Lung (tissue), 12 donors: ENCODE data around the gene TBX6. TPM values are rescaled to one million over a fixed set of nuclear protein-coding genes. Genes with fewer than 3 reads are reported as not detected.

Experiments used
- ATAC-seq: fragments of 200-7000 bp; cut with Tn5 transposase; one replicate; pipeline ENCODE4 v1.9.1; 2020; ENCODE audit warnings: moderate number of reproducible peaks; ENCODE audit not compliant: insufficient read depth, low FRiP score
- DNase-seq, 3 donors: peaks; one replicate each; pipeline ENCODE4 v3.0.0-alpha.2; 2013 to 2017
- H3K27ac ChIP-seq, 2 donors: one replicate each; pipeline ENCODE4 v1.5.1; 2013; ENCODE audit warnings: mild to moderate bottlenecking in 2 of 2, moderate library complexity in 2 of 2, control low read depth in 1 of 2, inconsistent platforms in 1 of 2, low read depth in 1 of 2, low read length in 1 of 2
- H3K27me3 ChIP-seq, 3 donors: one replicate each; pipeline ENCODE4 v1.5.1; 2013; ENCODE audit warnings: low read length in 2 of 3; ENCODE audit not compliant: control insufficient read depth in 3 of 3, insufficient read depth in 3 of 3
- H3K36me3 ChIP-seq, 4 donors: one replicate each; pipeline ENCODE4 v1.5.1; 2013; ENCODE audit warnings: low read length in 4 of 4, mild to moderate bottlenecking in 1 of 4, moderate library complexity in 1 of 4; ENCODE audit not compliant: control insufficient read depth in 4 of 4, insufficient read depth in 4 of 4
- H3K4me1 ChIP-seq, 5 donors: one replicate each; pipeline ENCODE4 v1.5.1; 2013; ENCODE audit warnings: low read length in 5 of 5, mild to moderate bottlenecking in 2 of 5, moderate library complexity in 1 of 5; ENCODE audit not compliant: control insufficient read depth in 5 of 5, insufficient read depth in 5 of 5
- H3K4me3 ChIP-seq: one replicate; pipeline ENCODE4 v1.5.1; 2013; ENCODE audit warnings: mild to moderate bottlenecking, control low read depth, moderate library complexity
- H3K9ac ChIP-seq, 2 donors: one replicate each; pipeline ENCODE4 v1.5.1; 2013; ENCODE audit warnings: low read length in 2 of 2, control low read depth in 1 of 2; ENCODE audit not compliant: insufficient read depth in 1 of 2
- H3K9me3 ChIP-seq, 4 donors: one replicate each; pipeline ENCODE4 v1.5.1; 2013; ENCODE audit warnings: low read length in 3 of 4, mild to moderate bottlenecking in 1 of 4, moderate library complexity in 1 of 4; ENCODE audit not compliant: control insufficient read depth in 4 of 4, insufficient read depth in 3 of 4
- WGBS, 2 donors: extraction: QIAGEN DNeasy Blood & Tissue Kit; methylation state at CpG; one replicate each; pipeline ENCODE4 v1.1.7; 2013; 5-methylcytosine and 5-hydroxymethylcytosine counted together
- polyA plus RNA-seq, 2 donors: library from polyadenylated mRNA; stranded (reverse); fragments of 200-250 nt; gene quantifications; one replicate each; pipeline ENCODE4 v1.2.1, GENCODE V29; 2013
- total RNA-seq, 2 donors: library from RNA; depleted of rRNA in 1 of 2; stranded (reverse); fragments of >200 nt in 1 of 2; gene quantifications; one replicate each; pipeline ENCODE4 v1.2.1, GENCODE V29; 2014 to 2021
- TF ChIP-seq, protein P1 (sequence below): IDR thresholded peaks from 2 replicates; pipeline ENCODE4 v1.5.1; 2012; ENCODE audit warnings: mild to moderate bottlenecking; ENCODE audit errors: control extremely low read depth, extremely low read depth
- donor health status: control.
- donor health status: control.
- donor health status: Bipolar disorder and iron deficiency.
- donor health status: healthy.
- donor health status: DM: yes; HTN: yes; CAD: no.

Gene TBX6
- total and polyA plus RNA-seq, 4 donors, result 0.60 to 1.7 (median 1.3) TPM

DNA sequence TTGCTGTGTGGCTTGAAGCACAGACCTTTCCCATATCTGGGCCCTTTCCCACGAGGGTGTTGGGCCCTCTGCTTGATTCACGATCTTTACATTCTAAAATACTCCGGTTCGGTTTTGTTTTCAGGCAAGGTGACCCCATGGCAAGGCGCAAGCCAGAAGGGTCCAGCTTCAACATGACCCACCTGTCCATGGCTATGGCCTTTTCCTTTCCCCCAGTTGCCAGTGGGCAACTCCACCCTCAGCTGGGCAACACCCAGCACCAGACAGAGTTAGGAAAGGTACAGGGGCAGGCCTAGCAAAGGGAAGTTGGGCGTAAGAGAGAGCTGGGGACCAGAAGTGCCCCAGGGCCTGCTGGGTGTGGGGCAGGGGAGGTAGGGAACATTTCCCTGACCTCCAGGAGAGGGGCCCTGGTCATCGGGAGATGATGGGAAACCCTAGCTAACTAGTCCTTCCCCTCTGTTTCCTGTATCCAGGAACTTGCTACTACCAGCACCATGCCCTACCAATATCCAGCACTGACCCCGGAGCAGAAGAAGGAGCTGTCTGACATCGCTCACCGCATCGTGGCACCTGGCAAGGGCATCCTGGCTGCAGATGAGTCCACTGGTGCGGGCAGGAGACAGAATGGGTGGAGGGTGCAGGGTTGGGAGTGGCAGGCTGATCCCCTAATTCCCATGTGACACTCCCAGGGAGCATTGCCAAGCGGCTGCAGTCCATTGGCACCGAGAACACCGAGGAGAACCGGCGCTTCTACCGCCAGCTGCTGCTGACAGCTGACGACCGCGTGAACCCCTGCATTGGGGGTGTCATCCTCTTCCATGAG lies 24.8 kb downstream of the TBX6 start:
- 61 to 69% methylated on average over 21 of the region's 21 CpGs for WGBS, 2 donors
- H3K36me3 ChIP-seq, result peaks cover 14 to 42% (median 32%) of the 10 kb centered on the region in 4 donors
- H3K4me1 ChIP-seq, result peaks cover 7 to 24% (median 12%) of the 10 kb centered on the region in 5 donors

DNA sequence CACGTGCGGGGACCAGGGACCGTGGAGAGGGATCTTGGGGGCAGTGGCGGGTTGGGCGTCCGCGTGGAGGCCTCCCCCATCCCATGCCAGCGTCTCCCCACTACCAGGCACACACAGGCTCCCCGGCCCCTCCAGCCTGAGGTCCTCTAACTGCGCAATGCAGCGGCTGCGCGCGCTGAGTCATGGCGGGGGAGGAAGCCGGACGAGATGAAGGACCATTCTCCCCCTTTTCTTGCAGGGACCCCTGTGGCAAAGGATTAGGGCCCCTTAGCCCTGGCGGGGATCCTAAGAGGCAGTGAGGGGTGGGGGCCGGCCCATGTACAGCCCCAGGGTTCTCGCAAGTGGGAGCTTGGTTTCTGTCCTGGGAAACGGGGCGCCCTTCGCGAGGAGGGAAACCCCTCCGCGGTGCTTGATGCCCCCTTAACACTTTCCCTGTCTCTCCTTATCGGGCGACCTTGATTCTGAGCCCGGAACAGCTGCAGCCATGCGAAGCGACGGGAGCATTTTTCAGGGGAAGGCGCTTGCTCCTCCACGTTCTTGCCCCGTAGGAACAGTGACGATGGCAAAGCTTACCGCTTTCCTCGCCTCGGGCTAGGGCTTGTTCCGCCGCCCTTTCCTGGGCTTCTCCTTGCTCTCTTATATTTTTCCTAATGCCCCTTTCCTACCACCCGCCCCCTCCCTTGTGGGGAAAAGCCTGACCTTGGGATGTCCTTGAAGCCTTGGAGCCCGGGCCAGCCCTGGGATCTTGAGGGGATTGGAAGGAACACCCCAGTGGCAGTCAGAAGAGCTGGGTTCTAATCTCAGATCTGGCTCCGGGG lies 25.6 kb downstream of the TBX6 start:
- H3K4me1 ChIP-seq, result peaks cover 7 to 24% (median 12%) of the 10 kb centered on the region in 5 donors

More for the DNA sequence above, 24.8 kb downstream of the TBX6 start:
- no peak for DNase-seq
- Histone ChIP-seq H3K27ac (peak overlapping the region; percentile 95 to 99), H3K4me3 (peak overlapping the region; percentile 96), H3K27me3 (no peaks in the 10 kb centered on the region), H3K9ac (peak overlapping the region; percentile 69 to 89), H3K9me3 (no peaks in the 10 kb centered on the region)
- no peak for ATAC-seq
- TF ChIP-seq, protein P1, sequence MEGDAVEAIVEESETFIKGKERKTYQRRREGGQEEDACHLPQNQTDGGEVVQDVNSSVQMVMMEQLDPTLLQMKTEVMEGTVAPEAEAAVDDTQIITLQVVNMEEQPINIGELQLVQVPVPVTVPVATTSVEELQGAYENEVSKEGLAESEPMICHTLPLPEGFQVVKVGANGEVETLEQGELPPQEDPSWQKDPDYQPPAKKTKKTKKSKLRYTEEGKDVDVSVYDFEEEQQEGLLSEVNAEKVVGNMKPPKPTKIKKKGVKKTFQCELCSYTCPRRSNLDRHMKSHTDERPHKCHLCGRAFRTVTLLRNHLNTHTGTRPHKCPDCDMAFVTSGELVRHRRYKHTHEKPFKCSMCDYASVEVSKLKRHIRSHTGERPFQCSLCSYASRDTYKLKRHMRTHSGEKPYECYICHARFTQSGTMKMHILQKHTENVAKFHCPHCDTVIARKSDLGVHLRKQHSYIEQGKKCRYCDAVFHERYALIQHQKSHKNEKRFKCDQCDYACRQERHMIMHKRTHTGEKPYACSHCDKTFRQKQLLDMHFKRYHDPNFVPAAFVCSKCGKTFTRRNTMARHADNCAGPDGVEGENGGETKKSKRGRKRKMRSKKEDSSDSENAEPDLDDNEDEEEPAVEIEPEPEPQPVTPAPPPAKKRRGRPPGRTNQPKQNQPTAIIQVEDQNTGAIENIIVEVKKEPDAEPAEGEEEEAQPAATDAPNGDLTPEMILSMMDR, result no peak

DNA sequence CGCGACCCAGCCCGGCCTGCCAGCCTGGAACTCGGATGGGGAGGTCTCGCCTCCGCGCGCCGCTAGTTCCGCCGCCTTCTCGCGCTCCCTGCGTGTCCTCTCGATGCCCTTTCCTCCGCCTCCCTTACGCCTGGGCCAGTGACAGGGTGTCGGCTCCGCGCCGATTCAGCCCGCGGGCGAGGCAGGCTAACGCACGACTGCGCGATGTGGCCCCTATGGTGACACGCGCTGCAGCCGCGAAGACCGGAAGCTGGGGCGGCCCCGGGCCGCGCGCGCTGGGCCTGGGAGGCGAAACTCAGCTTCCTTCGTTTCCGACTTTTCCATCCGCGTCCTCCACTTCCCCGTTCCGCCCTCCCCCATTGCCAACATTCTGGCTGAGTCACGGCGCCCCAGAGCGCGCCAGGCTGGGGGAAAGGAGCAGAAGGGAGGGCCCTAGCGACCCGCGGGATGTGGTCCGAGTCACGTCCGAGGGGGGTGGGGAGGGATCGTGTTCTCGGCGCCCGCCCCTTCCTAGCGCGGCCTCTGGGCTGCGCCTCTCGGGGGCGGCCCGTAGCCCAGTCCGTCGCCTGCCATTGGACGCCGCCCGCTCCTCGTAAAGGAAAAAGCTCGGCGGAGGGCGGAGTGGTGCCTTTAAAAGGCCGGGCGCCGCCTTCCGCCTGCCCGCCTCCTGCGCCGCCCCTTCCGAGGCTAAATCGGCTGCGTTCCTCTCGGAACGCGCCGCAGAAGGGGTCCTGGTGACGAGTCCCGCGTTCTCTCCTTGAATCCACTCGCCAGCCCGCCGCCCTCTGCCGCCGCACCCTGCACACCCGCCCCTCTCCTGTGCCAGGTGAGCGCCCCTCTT lies 26.4 kb downstream of the TBX6 start, which contains the start of gene ALDOA:
TSS of gene ALDOA (plus strand) at position 659 of the 841 bp plus-strand sequence. CDS start 1,138 bp downstream, outside the sequence.
- Histone ChIP-seq H3K4me1 (peaks cover 7 to 31% (median 20%) of the 10 kb centered on the region in 5 donors), H3K27me3 (no peaks in the 10 kb centered on the region), H3K4me3 (peak within 1 kb of the TSS; percentile 96), H3K9ac (peak within 1 kb of the TSS; percentile 83 to 89), H3K36me3 (peaks cover 11 to 32% (median 29%) of the 10 kb centered on the region in 4 donors), H3K27ac (peak within 1 kb of the TSS; percentile 97 to 99), H3K9me3 (no peaks in the 10 kb centered on the region)
- 0% methylated on average over 72 to 99 of the region's 99 CpGs for WGBS, 2 donors
- peak; percentile 98 to 99 (median 99) for DNase-seq
- peak; percentile 93 for ATAC-seq
- TF ChIP-seq, protein P1, result no peak

More for the DNA sequence above, 25.6 kb downstream of the TBX6 start:
- Histone ChIP-seq H3K27ac (peak overlapping the region; percentile 95 to 99), H3K9me3 (no peaks in the 10 kb centered on the region), H3K4me3 (peak overlapping the region; percentile 96), H3K9ac (peak overlapping the region; percentile 69 to 89), H3K36me3 (peaks cover 14 to 36% (median 31%) of the 10 kb centered on the region in 4 donors), H3K27me3 (no peaks in the 10 kb centered on the region)
- TF ChIP-seq, protein P1, result no peak
- 1% methylated on average over 37 to 44 of the region's 44 CpGs for WGBS, 2 donors
- DNase-seq (peak; percentile 32 to 72 (median 34)), ATAC-seq (peak; percentile 12)
